NCI-H1930 (cell line): ENCODE measurements around the gene POU3F2.

ENCODE experiments used
- DNase-seq, 2 experiments: peaks; one replicate each; lab custom pipeline; 2025; lab: John Stamatoyannopoulos, UW

Gene POU3F2

DNA sequence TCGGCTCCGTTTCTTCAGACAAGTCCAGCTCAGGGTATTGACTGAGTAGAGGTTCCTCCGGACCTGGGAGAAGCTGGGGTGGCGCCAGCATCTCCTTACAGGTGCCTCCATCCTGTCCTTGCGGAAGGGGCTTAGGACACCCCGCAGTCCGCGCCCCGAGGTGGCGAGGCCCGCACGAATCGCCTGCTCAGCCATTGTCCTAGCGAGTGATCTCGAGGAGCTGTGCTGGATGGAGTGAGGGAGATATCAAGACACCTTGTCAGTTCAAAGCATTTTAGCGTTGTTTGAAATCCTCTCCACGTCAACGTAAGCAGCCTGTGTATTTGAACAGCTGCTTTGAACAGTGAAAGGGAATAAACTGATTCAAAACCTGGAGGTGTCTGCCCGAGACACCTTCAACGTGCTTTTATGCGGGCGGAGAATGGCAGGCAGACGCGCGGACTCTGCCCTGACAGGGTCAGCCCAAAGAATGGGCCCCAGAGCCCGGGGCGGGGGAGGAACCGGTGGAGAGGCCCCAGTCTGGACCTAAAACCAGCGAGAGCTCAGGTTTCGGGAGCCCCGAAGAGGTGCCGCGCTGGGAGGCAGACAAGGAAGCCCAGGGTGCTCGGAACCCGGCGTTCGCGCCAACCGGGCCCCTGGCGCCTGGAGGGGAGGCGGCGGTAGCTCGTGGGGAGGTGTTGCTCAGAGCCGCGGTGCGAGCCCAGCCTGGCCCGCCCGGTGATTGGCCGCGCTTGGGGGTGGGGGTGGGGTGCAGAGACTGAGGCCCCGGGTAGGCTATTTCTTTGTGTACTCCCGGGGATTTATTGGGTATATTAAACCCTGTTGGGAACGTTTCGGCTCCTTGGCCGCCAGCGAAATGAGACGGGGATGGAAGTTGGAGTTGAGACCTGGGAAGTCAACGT is 3.1 kb upstream of the POU3F2 start:
- no peak for DNase-seq

DNA sequence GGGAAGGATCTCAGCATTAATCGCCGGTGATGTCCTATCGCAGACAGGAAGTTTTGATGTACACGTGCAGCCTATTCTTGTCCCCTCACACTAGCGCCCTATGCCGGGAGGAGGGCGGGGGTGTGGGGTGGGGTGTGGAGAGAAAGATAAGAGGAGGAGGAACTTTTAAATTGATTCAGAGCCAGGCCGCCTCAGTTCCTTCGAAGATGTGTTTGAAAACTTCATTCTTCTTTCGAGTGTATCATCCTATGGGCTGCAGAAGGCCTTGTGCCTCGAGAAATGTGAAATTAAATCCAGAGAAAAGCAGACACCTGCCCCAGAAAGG is 2.5 kb upstream of the POU3F2 start:
- no peak for DNase-seq

DNA sequence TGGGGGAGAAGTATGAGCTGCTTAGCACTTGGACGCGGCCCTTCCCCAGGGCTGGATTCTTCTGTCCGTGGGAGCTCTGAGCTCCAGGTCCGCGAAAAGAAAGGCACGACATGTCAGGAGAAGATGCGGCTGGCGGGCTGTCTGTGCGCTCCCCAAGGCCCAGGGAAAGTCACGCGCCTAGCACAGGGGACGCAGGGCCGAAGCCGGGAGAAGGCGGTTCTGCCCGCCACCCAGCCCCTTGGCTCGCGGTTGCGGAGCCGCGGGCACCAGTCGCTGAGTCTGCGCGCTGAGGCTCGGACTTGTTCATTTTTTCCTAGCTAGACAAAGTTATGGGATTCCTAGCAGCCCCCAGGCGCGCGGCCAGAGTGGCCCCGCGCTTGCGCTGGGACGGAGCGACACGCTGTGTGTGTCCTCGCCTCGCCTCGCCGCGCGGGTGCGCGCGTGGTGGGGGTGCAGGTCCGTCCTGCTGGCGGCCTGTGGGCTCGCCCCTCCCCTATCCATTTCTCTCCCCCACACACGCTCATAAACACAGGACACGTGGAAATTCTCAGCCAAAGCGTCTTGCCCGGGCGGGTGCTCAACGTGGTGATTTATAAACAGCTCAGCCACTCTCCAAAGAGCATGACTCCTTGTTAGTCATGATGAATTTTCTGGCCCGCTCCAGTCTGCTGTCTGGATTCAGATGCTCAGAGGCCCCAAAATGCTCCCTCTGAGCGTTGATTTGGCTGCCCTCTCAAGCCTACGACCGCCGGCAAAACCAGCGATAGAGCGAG is 1.9 kb upstream of the POU3F2 start:
- no peak for DNase-seq

DNA sequence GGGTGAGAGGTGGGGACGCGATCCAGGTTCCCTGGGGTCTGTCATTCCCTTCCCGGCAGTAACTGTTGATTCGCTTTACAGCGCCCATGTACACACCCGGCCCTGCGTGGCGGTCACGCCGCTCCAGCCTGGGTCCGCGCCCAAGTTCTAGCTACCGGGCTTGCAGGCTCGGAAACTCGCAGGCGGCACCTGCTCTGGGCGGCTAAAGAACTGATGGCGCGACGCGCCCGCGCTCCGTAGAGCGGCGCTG is 1.4 kb upstream of the POU3F2 start:
- peak in 1 of 2 experiments; percentile 42 for DNase-seq

DNA sequence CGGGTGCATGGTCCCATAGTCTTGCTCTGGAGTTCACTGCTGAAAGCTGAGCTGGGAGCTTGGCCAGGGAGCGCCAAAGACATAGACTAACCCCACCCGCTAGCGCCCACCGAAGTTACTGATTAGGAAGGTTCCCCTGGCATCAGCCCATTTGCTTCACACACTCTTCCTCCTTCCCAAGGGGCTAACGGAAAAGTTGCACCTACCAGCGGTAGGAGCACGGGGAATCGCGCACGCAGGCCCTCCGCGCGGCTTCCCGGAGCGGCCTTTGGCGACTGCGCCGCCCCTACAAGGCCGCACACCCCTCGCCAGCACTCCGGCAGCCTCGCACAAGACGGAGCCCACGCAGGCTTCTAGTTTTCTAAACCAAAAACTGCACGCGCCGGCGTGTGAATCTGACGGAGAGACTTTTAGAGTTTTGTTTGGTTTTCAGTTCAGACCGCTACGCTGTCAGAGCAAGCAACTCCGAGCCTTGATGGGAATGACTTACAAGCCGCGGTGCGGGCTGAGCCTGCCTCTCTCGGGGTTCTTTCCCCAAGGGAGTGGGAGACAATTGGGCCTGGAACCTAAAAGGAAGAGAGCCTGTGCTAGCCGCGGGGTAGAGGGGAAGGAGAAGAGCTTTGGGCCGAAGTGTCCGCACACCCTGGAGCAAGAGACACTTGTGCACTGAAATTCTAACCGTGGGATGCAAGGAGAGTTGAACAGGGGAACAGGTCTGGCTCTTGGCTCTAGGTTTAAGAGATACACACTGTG is 891 bp upstream of the POU3F2 start:
- peak in 1 of 2 experiments; percentile 67 for DNase-seq

DNA sequence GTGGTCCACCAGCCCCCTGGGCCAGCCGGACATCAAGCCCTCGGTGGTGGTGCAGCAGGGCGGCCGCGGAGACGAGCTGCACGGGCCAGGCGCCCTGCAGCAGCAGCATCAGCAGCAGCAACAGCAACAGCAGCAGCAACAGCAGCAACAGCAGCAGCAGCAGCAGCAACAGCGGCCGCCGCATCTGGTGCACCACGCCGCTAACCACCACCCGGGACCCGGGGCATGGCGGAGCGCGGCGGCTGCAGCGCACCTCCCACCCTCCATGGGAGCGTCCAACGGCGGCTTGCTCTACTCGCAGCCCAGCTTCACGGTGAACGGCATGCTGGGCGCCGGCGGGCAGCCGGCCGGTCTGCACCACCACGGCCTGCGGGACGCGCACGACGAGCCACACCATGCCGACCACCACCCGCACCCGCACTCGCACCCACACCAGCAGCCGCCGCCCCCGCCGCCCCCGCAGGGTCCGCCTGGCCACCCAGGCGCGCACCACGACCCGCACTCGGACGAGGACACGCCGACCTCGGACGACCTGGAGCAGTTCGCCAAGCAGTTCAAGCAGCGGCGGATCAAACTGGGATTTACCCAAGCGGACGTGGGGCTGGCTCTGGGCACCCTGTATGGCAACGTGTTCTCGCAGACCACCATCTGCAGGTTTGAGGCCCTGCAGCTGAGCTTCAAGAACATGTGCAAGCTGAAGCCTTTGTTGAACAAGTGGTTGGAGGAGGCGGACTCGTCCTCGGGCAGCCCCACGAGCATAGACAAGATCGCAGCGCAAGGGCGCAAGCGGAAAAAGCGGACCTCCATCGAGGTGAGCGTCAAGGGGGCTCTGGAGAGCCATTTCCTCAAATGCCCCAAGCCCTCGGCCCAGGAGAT is 1.0 kb downstream of the POU3F2 start:
- no peak for DNase-seq

DNA sequence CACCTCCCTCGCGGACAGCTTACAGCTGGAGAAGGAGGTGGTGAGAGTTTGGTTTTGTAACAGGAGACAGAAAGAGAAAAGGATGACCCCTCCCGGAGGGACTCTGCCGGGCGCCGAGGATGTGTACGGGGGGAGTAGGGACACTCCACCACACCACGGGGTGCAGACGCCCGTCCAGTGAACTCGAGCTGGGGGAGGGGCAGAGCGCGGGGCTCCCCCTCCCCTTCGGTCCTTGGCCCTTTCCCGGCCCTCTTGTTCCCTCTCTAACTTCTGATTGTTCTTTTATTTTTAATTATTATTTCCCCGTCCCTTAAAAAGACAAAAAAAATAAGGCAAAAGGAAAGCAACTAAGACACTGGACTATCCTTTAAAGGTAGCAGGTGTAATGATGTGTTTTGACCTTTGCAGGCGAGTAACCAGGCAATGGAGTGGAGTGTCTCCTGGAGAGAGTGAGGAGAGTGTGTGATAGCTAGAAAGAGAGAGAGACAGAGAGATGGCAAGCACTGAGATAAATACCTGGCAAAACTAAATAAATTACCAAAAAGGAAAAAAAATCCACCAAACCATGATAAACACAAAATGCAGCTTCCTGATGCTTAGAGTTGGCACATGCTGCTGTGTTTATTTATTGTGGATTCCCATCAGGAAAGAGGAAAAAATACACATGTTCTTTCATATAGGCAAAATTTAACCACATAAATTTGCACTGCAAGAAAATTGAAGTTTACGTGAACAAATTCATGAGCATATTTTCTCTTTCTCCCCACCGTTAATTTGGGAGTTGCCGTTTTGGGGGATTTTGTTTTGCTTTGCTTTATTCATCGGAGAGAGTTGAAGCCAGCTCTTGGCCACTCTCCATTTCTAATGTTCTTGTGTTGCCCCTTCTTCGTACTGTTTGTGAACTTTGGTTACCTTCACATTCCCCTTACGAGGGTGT is 1.9 kb downstream of the POU3F2 start:
- no peak for DNase-seq

DNA sequence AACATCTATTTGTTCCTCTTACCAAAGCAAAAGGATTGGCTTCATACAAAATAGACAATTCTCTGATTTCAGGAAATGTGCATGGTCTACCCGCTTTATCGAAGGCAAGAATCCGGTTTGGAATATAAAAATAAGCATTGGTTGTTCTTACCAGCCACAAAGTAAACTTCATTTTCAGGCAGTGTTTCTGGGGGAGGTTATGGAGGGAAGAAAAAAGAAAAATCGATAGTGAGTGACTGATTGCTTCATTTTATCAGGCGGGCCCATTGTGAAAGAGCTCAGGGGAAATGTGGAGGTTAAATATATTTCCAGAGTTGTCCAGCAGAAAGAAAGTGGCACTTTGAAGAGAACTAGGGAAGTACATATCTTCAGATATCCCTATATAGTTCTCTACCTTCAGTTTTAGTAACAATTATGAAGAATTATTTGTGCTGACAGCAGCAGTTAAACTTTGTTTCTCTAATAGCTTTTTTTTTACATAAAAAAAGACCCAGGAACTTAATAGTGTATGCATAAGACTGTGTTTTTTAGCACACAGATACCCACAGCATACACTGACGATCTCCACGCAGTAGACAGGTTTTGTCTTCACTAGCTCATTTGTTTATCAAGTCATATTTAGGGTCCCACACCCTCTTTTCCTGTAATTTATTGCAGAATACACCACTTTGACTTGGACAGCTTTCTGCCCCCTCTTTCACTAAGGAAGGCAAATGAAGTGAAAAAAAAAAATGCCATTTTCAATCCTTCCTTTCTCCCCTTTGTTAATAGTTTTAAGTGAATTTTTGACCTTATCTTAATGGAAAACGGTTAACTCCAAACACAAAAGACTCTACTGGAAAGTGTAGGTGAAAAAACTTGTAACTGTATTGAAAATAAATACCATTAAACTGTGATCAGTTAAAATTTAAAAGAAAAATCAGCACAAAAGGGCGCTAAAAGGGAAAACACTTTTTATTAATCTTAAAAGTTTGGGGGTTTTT is 2.9 kb downstream of the POU3F2 start:
- no peak for DNase-seq

DNA sequence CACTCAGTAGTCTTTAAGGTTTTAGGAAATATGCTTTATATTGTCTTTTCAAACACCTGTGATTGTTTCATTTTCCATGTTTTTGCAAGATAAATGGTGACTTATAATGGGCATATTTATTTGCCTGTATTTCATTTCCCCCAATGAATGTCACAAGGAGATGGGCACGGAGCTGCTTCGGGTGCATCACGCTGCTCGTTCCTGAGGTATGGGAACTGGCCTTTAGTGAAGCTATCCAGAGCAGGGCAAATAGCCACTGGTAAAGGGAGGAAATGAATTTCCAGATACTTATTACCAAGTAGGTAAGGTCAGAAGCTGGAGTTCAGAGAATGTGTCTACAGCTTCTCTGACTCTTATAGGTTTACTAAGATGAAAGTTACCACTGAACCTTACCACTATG is 3.7 kb downstream of the POU3F2 start:
- DNase-seq, result no peak

DNA sequence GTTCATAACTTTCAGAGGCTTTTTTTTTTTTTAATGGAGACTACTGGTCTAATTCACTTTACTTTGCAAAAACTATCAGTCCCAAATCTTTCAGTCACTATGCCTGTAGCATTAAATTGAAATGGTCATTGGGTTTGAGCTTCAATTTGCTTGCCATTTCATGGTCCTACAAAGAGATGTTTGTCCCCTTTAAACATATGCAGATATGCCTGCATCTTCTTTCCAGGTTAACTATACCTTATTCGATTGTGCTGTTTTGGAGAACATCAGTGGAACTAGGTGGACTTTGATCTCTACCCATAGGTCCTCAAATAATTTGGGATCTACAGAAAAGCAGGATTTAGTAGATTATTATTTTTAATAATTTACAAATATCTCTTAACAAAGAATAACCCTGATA is 4.6 kb downstream of the POU3F2 start:
- DNase-seq, result no peak

DNA sequence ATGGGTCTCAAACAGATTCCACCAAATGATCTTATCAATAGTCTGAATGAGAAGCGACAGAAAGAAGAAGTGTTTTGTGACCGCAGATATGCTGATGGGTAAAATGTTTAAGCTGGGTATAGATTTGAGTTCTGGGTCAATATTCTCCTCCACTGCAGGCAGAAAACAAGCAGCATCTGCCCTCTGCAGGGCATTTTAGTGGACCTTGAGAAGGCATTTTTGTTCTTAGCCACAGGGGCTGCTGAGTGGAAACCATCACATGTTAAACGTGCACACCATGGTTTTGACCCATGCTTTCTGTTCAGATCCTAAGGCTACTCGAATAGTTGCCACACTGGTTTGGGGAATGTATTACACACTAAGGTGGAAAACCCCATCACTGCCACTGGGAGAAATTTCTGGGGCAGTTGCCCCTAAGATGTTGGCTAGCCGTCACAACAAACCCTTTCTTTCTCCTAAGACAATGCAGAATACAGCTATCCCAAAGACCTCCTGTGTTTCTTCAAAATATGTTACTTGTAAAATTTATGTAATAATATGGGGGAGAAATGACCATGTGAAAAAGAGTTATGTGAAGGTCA is 5.5 kb downstream of the POU3F2 start:
- peak in 1 of 2 experiments; percentile 6 for DNase-seq

DNA sequence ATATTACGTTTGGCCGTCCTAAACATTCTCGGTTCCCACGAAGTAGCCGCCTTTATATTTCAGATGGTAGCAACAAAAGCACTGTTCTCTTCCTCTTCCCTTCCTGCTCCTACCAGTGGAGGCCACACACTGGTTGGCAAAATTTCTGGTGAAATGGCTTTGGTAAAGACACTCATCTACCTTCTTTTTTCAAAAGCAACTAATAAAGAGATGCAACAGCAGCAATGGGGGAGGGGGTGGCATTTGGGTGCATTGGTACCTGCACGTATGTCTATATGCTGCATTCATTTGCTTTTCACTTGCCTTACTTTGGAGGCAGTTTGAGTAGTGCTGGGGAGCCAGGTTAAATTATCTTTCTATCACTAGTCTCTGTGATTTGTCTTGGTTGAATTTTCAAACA is 6.0 kb downstream of the POU3F2 start:
- no peak for DNase-seq

DNA sequence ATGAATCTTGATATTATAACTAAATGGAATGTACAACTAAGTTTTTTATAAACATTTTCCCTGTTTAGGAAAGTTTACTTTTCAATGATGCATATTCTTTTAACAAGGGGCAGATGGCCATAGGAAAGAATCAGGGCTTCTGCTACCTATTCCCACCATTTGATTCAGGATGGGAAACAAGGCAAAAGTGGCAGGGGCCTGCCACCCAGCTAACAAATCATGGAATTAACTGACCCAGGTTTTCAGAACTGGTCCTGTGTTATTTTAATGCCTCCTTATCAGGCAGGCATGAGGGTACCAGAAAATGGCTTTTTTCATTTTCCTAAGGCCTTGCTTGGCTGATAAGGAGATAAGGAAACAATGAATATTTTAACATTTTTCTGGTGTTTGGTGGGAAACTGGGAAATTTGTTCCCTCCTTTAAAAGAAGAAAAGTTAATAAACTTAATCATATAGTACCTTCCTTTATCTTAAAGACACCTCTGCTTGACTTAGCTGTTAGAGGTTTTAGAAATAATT is 6.7 kb downstream of the POU3F2 start:
- DNase-seq, result no peak

DNA sequence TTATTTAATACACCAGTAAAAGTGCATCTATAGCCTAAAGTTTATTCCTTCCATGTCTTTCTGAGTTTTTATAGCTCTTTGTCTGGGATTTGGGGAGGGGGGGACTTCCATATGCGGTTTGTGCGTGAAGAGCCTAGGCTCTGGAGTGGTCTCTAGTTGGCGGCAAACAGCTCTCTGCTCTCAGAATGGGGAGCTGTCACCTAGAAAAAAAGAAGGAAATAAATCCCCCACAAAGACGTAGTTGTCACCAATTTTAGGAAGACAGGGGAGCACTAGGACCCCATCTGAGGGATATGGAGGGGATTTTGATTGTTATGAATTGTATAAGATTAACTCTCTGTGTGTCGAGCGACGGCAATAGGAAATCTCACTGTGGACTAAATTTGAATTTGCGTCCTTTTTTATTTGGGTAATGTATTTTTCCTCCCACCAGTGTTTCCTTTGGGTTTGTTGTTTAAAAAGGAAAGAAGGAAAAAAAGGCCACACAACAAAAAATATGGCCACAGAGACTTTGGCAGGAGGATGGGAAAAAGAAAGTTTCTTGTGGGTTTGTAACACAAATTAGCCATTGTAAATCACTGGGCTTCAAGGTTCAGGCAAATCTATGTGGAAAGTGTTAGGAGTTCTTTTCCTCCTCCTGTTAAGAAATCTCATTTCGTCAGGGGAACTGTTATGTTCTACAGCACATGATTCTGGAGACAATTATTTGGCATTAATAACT is 7.4 kb downstream of the POU3F2 start:
- no peak for DNase-seq

DNA sequence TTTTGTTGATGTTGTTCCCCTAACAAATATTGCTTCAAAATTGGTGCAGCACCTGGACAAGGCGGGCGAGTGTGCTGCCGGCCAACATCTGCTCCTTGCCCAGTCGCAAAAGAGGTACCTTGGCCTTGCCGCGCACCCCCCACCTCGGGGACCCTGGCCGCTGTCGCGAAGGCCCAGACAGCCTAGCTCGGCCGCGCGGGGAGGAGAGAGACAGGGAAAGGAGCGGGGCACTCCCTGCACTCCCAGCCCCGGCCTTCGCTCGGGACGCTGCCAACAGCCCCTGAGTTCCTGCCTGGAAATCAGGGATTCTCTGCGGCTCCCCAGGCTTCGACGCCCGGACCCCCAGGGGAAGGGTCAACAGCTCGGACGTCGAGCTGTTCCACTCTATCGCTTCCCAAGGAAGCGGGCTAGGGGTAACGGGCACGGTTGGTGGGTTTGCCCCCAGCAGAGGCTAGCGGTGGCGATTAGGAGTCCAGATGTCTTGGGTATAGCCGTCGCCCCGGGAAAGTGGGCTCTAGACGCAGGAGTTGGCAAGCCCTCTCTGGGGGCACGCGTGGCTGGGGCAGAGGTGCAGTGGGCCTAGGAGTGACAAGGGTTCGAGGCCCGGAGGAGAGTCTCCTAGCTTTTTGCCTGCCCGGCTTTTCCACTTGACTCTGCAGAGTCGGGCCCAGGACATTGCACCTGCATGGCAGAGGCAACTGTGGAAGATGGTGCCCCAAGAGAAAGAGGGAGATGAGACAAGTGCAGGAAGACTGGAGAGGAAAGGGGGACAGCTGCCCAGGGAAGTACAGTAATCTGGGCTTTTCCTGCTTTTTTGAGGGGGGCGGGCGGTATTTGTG is 8.2 kb downstream of the POU3F2 start:
- DNase-seq, result no peak

DNA sequence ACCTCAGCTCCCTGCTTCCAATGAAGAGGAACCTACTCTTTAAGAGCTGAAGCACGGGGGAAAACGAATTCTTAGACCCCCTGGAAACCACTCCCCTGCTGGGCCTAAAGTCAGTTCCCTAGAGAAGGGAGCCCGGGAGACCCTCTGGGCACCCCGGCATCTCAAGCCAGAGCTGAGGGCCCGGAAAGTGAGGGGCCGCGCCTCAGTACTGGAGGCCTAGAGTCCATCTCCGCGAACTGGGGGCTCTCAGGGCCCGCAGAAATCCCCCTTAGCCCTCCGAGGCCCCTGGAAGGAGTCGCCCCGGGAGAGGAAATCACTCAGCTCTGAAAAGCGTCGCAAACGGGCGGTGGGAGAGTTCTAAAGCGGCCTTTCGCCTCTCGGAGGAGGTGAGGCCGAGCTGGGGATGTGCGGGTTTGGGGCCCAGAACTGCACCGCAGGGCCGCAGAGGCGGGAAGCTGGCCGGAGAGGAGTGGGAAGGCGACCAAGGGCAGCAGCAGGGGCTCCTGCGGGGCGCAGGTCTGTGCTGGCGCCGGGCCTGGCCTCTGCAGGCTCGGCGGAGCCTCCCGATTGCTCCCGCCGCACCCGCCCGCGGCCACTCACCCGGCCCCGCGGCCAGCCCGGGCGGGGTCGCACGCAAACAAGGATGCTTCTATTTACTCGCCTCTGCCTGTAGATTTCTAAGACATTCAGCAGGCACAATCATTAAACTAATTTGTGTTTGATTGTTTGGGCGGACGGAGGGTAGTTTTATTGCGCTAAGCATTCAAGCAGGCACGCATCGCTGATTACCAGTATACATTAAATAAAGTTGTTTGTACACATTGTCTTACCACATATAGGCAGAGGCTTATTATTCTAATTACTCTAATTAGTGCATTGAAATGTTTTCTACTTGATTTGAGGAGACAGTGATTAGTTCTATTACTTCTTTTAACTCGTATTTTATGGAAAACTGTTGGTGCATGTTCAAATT is 9.2 kb downstream of the POU3F2 start:
- DNase-seq, result no peak
